GM19463 (cell line): ENCODE data around the gene SSTR5.
"Not testable (repeated sequence)": the region's sequence is repeated elsewhere in the genome, so short reads cannot be mapped to it uniquely, and the experiment has no call there.

Experiments
- ATAC-seq: cut with Tn5 transposase; IDR thresholded peaks from one replicate; pipeline ENCODE4 v1.9.1; 2021; ENCODE audit warnings: mild to moderate bottlenecking, moderate library complexity; ENCODE audit not compliant: unreplicated experiment

Gene SSTR5

DNA sequence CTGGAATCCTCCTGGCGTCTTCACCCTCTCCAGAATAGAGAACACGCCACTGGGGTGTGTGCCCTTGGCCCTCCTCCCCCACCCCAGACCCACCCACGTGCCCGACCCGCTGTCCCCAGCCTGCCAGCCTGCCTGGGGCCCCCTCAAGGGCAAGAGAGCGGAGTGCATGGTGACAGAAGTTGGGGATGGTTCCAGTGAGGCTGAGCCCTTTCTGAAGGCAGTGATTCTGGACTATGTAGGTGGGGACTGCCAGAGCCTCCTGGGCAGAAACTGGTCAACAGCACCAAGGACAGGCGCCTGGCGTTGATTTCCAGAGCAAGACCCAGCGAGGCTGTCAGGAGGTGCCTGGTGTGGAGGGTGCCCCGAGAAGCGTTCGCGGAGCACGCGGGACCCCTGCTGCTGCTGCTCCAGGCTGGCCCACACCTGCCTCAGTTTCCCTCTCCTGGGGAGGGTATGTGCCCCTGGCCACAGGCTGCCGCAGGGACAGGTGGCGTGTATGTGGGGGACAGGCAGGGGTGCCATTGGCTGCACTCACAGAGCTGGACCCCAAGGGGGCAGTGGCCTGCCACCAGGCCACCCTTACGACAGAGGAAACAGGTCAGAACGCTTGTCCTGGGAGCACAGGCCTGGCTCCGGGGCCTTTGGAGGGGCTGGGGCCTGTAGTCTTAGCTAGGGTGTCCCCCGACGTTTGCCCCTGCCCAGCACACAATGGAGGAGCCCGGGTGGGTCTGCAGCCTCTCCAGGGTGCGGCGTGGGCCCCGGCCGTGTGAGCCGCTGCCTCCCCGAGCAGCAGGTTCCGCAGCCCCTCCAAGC, 1.2 kb downstream of the SSTR5 start:
- ATAC-seq: no peak

DNA sequence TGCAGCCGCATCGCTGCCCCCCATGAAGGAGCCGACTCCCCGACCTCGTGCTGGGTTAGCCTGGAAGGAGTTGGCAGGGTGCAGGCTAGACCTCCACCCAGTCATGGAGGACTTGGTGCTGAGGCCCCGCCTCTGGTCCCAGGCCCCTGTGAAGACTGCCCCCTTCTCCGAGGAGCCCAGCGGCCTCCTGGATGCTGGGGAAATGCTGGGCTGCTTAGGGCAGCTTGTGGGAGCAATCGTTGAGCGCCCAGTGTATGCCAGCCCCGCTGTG, 1.8 kb downstream of the SSTR5 start:
- ATAC-seq: no peak

DNA sequence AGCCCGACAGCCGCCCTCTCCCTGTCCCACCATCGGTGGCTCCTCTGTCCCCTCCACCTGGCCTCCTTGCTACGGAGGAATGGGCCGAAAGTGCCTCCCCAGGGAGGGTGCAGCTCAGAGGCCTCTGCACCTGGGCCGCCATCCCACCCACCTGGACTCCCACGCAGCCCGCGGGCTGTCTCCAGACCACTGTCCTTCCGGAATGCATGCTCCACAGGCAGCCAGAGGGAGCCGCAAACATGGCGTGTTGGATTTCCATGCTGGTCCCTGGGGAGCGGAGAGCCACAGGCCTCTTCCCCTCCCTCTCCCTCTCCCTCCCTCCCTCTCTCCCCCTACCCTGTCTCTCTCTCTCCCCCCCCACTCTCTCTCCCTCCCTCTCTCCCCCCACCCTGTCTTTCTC, 3.0 kb downstream of the SSTR5 start:
- no peak for ATAC-seq

DNA sequence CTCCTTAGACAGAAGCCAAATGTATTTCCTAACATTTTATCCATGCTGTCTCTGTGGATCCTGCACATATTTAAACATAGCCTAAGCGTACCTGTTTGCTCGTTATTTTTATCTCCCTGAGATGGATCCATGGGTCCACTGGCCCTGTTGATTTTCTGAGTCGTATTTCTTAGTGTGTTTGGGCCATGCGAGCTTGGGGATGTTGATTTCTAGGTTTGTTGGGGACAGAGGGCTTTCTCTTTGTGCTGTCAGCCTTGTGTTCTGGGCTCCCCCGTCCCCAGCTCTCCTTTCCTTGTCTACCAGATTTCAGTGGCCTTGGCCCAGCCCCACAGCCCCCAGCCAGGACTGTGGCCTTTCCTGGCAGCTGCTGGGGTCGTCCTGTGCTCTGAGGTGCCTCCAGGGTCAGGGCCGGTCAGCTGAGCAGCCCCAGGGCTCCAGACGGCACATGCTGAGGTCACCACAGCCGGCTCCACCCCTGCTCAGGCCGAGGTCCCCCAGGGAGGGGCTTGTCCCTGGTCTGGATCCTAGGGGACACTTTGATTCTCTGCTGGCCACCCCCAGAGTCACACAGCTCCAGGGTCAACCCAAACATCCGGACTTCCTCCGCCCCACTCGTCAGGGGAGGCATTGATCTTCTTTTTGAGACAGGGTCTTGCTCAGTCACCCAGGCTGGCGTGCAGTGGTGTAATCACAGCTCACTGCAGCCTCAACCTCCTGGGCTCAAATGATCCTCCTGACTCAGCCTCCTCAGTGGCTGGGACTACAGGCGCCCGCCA, 4.4 kb downstream of the SSTR5 start:
- no peak for ATAC-seq

DNA sequence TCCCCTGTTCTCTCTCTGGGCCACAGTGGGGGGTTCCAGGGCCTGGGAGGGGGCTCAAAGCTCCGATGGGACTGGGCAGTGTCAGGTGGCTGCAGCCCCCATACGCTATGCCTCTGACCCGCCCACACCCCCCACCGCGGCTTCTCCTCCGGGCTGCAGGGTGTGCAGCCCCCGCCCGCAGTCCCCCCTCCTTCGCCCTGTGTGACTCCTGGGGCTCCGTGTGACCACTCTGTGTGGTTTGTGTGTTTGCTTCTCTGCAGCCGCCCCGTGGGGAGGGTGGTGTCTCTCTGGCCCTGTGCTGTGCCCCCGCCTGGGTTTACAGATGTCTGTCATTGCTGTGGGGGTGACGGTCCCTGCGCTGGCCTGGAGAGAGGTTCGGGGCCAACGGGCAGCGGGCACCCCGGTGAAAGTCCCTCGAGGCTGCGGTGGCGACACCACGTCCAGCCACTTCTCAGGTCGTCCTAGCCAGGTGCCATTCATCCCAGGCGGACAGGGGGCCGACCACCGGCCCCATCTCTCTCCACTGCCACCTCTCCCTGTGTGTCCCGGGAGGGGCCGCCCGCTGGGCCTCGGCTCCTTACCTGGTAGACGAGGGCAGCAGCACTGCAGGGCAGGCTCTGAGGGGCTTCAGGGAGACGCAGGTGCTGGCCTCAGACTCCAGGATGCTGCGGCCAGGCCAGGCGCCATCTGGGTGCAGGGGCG, 5.5 kb downstream of the SSTR5 start:
- ATAC-seq: no peak

DNA sequence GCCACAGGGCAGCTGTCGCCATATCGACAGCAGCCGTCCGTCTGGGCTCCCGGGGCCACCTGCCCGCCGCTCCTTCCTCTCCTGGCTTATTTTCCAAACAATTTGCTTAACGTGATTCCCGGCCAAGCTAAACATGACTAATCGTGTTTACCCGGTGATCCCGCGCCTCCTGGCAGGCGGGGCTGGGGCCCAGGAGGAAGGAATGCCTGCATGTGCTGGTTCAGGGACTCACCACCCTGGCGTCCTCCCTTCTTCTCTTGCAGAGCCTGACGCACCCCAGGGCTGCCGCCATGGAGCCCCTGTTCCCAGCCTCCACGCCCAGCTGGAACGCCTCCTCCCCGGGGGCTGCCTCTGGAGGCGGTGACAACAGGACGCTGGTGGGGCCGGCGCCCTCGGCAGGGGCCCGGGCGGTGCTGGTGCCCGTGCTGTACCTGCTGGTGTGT, 6.1 kb downstream of the SSTR5 start:
- ATAC-seq: no peak

DNA sequence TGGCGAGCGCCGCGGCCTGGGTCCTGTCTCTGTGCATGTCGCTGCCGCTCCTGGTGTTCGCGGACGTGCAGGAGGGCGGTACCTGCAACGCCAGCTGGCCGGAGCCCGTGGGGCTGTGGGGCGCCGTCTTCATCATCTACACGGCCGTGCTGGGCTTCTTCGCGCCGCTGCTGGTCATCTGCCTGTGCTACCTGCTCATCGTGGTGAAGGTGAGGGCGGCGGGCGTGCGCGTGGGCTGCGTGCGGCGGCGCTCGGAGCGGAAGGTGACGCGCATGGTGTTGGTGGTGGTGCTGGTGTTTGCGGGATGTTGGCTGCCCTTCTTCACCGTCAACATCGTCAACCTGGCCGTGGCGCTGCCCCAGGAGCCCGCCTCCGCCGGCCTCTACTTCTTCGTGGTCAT, 6.8 kb downstream of the SSTR5 start:
- no peak for ATAC-seq

DNA sequence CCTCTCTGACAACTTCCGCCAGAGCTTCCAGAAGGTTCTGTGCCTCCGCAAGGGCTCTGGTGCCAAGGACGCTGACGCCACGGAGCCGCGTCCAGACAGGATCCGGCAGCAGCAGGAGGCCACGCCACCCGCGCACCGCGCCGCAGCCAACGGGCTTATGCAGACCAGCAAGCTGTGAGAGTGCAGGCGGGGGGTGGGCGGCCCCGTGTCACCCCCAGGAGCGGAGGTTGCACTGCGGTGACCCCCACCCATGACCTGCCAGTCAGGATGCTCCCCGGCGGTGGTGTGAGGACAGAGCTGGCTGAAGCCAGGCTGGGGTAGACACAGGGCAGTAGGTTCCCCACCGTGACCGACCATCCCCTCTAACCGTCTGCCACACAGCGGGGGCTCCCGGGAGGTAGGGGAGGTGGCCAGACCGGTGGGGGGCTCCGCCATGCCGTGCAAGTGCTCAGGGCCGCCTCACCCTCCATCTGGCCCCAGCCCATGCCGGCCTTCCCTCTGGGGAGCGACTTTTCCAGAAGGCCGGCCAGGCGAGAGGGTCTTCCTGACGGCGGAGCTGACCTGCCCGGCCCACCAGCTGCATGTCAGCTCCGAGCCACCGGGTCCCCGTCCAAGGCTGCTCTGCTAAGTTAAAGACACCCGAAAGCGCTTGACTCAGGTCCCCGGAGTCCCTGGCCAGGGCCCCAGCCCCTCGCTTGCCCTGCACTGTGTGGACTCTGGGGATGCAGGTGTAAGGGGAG, 7.4 kb downstream of the SSTR5 start:
- ATAC-seq: no peak

DNA sequence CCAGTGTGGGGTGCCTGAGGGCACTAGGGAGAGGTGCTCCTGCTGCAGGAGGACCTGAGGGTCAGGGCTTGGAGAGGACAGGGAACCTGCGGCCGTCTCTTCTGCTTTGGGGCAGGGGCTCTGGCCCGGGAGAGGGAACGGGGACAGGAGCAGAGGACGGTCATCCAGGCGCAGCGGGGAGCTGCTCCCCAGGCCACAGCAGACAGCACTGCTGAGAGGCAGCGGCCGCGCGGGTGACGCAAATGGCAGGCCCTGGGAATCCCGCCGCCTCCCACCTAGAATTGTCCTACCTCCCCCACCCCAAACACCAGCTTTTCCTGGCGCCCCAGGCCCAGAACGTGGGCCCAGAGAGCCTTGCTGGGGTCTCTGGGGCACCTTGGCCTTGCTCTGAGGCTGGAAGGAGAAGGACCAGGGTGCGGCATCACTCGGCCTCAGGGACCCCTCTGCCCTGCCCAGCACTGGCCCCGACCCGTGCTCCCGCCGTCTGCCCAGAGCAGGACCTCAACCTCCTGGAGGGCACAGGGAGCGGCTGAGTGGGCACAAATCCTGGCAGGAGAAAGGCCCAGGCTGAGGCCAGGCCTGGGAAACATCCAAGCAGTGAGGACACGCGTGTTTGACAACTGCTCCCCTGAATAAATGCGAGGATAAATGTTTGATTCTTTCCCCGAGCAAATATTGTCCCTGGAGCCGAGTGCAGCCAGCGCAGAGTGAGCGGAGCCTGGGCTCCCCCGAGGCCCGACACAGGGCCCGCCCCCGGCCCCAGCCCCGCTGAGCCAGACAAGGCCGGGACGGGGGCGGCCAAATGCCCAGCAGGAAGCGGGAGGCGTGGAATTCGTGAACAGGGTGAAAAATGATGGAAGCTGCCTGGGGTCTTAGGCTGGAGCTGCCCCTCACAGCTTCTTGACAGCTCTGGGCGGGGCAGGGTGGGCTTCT, 8.5 kb downstream of the SSTR5 start:
- no peak for ATAC-seq

DNA sequence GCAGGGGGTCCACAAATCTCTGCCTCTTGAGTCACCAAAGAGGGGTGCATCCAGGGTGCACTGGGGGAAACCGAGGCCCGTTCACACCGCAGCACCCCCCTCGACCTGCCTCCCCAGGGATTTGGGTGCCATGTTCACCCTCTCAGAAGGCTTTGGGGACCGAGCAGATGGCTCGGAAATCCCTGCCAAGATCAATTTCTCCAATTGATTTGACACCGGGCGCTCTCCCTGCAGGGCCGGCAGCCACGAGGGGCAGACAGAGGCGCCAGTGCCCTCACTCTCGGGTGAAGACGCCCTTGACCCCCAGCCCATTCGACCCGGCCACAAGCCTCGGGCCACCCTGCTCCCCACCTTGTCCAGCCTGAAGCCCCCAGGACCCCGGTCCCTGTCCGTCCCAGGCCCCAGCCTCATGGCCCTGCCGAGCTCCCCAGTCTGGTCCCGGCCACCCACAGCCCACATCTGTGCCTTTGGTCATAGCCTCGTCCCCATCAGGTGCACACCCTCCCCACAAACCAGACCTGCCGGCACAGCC, 9.3 kb downstream of the SSTR5 start:
- ATAC-seq: no peak

DNA sequence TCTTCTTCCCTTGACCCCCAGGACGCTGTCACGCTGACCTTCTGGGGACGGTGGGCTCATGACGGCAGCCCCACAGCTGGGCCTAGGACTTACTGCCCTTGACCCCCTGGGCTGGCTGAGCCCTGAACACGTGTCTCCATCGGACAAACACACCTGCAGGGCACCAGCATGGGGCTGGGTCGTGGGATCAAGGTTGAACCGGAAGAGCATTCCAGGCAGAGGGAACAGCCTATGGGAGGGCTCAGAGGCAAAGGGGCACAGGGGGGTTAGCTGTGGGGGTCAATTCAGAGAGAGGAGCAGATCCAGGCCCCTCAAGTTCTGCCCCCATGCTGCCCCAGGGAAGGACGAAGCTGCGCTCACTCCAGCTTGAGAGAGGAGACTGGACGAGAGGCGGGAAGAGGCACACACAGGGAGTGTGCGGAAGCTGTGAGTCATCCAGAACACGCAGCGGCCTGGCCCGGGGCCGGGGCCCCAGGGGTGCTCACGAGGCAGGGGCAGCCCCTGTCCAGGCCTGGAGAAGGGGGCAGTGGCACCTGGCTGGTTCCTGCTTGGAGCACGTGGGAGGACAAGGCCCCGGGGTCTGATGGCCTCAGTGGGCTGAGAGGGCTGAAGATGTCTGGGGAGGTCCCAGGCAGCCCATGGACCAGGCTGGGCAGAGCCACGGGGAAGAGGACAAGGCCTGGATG, 9.9 kb downstream of the SSTR5 start:
- ATAC-seq: no peak

DNA sequence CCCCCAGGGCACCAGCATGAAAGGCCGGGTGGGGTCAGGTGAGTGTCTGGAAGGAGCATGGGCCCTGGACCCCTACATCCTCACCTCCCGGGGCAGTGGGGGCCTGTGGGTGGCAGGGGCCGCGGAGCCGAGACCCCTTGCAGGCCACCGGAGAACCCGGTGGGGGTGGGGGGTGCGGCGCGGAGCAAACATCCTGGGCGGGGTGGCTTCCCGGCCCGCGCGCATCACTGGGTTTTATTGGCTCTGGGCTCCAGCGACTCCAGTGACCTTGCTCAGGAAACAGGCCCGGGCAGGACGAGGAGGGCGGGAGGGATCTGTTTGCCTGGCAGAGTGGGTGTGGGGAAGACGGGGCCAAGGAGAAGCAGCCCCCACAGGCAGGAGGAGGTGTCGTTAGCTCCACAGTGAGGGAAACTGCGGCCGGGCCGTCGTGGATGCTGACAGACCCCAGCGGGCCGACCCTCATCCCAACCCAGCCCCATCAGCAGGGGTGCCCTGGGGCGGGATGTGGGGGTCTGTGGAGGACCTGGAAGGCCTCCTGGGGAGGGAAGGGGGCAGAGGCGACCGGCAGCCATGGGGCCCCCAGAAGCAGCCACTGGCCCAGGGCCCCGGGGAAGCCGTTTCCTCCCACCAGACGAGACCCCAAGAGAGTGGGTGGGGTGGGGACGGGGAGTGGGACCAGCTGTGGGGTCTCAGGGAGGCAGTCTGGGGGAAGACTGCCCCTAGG, 10.6 kb downstream of the SSTR5 start:
- no peak for ATAC-seq

DNA sequence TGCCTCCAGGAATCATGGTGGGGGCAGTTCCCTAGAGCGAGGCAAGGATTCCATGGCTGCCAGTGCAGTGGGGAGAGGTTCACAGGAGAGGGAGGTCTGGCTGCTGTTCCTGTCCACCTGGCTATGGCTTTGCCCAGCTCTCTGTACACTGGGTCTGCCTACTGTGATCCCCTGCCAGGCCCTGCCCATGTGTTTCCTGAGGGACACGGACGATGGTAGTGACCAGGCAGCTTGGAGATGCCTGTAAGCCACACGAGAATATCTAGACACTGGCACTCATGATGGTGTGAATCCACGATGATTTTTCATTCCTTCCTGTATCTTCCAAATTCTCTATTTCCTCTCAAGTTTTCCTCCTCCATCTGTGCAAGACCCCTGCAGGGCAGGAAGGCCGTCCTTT, 12.4 kb downstream of the SSTR5 start:
- no peak for ATAC-seq

DNA sequence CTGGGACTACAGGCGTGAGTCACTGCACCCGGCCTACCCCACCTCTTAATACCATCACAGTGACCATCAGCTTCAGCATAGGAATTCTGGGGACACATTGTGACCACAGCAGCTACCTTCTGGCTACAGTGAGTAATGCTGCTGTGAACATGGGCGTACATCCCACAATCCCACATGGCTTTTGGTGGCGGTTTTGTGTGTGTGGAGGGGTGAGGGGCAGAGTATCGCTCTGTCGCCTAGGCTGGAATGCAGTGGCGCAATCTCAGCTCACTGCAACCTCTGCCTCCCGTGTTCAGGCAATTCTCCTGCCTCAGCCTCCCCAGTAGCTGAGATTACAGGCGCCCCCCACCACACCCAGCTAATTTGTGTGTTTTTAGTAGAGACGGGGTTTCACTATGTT, 13.9 kb downstream of the SSTR5 start:
- ATAC-seq: not testable (repeated sequence)

DNA sequence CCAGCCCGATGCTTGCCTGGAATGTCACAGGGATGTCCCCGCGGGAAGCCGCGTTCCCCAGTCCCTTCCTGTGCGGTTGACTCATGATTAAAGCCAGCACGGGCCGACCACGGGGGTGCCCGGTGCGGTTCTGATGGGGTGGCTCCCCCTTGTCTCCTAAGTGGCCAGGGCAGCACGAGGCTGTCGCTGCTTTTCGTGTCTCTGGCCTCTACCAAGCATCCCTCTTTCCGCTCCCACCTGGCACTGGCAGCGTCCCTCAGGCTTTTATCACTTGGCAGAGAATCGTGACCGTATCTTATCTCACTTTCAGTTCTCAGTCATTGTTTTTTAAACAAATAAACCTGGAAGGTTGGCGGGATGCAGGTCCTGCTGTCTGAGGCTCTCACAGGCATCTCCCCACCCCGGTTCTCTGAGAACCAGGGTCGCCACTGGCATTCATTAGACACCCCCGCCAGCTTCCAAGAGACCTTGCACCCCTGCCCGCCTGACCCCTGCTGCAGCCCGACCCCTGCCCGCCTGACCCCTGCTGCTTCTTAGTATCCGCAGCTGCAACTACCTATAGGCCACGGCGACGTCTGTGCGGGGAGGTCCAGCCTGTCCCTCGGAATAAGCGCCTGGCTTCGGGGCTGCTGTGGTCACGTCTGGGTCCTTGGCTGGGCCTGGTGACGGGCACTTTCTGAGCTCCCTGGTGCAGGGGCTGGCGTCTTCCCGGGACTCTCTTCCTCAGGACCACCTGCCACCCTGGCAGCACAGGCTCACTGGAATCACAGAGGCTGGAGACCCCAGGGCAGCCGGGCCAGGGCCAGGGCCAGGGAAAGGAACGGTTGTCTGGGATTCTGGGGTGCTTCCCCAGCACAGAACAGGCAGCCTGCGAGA, 16.0 kb downstream of the SSTR5 start:
- no peak for ATAC-seq

DNA sequence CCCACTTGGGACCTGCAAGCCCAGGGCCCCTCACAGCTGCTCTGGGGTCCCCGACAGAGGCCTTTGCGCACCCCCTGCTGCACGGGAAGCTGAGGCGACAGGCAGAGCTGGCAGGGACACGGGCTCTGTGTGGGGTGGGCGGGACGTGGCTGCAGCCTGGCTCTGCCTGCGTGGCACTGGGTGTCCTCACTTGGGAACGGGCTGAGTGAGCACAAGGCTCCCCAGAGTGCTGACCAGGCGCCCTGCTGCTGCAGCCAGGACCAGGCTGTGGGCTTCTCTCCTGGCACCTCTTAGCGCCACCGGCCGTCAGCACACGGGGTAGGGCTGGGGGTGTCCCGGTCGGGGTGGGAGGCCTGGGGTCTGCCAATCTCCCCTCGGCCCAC, 16.9 kb downstream of the SSTR5 start:
- ATAC-seq: no peak

DNA sequence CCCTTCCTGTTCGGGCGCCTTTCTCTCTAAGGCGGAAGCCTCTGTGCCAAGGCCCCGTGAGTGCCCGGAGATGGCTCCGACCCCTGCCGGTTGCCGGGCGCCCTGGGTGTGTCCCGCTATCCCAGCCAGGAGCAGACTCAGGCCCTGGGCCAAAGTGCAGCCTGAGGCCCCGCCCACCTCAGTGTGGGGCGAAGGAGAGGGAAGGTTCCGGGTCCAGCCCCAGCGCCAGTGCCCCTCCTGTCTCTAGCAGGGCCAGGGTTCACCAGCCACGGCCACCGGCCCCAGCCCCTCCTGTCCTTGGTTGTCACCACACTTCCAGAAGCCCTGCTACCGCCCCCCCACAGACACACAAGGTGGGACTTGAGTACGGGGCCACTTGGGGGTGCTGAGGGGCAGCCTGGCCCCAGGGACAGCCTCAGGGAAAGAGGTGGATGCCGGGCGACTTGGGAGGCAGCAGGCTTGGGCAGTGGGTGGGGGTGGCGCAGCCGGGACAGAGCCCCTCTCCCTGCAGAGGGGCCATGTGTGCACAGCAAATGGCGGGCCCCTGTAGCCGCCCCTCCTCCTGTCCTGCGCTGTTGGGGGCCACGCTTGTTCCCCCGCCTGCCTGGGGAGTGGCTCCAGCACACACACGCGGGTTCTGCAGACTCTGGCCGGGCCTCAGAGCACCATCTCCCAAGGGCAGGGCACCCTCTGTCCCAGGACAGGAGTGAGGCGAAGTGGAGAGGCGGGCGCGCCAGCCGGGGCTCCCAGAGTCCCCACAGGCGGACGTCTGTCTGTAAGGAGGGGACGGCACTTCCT, 17.5 kb downstream of the SSTR5 start:
- no peak for ATAC-seq
